ENCODE results near the gene ARL8A. TPM values are rescaled to one million over a fixed set of nuclear protein-coding genes. Genes with fewer than 3 reads are reported as not detected.
A peak's percentile ranks its signal among the peaks of the same experiment; 100 is the strongest.

Gene ARL8A
- total and polyA plus RNA-seq, 10 of the 15 experiments (the other 5 are each of a cell fraction or from before 2014, with no cell fraction given): 0.34 to 49.2 (median 15.4) TPM

DNA sequence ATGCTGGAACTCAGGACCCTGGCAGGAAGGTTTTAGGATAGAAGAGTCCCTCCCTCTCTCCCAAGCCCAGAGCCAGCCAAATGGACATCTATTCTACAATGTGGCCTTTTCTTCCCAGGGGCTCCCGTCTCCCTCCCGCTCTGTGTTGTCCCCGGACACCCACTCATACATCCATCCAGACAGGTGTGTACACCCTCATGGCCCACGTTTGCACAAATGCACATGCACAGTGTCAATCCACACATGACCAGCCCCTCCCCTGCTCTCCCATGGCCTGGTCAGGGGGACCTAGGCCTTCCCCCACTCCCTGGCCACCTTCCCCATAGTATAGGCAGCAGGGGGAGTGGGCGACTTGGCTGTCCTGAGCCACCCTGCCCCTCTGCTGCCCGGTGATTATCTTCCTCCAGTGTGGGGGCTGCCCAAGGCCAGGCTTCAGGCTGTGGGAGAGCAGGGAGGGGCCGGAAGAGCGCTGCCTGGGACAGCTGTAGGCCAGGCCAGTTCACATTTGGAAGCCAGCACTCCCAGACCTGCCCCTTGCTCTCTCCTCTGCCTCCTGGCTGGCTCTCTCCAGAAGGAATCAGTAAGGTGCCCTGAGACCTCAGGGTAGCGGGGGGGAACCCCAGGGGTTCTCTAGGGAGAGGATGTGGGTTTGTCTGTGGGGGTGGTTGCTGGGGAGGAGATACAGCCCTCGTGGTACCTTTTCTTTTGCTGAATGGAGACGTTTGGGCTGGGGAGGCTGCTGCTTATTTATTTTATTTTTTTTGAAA, 19.9 kb upstream of the ARL8A start (continued):
- TF ChIP-seq MEF2A (IDR thresholded peaks at IDR 0.05; ENCODE audit: insufficient read depth, low read depth, low read length) (no peak), SRF (IDR thresholded peaks at IDR 0.05; ENCODE audit: low read depth in 2 of 2, low read length in 2 of 2) (no peak), BRCA1 (IDR thresholded peaks at IDR 0.05; ENCODE audit: low read depth, low read length) (no peak), MYC (IDR thresholded peaks at IDR 0.05; ENCODE audit: insufficient read depth, insufficient read length, insufficient replicate concordance, low read length, severe bottlenecking) (peak; percentile 38), POLR2AphosphoS2 (IDR thresholded peaks at IDR 0.05; ENCODE audit: low read depth, low read length) (no peak), SMAD5 (IDR thresholded peaks at IDR 0.05; ENCODE audit: low read depth) (no peak), JUNB (IDR thresholded peaks at IDR 0.05) (no peak), MTA3 (IDR thresholded peaks at IDR 0.05; ENCODE audit: borderline replicate concordance, low read length) (no peak), YY1 (IDR thresholded peaks at IDR 0.05; ENCODE audit: low read depth, low read length) (no peak), RCOR1 (conservative IDR thresholded peaks at IDR 0.05; ENCODE audit: low read depth, low read length) (no peak), LARP7 (IDR thresholded peaks at IDR 0.05) (peak; percentile 65), GABPA (IDR thresholded peaks at IDR 0.05; ENCODE audit: low read depth) (no peak), POU2F2 (IDR thresholded peaks at IDR 0.05; ENCODE audit: borderline replicate concordance, low read depth, low read length) (no peak), PAX5 (IDR thresholded peaks at IDR 0.05; ENCODE audit: borderline replicate concordance, low read depth, low read length) (peak; percentile 69; the same call in 1 of the 2 replicates), CHD4 (IDR thresholded peaks at IDR 0.05) (no peak), HDAC6 (IDR thresholded peaks at IDR 0.05; ENCODE audit: unreplicated experiment) (no peak), BCL3 (IDR thresholded peaks at IDR 0.05; ENCODE audit: borderline replicate concordance, insufficient read depth, low read depth, low read length, poor library complexity, severe bottlenecking) (peak; percentile 65), SREBF1 (IDR thresholded peaks at IDR 0.05; ENCODE audit: low read length) (no peak), NFYB (IDR thresholded peaks at IDR 0.05; ENCODE audit: insufficient read depth, low read depth, low read length) (no peak), BMI1 (IDR thresholded peaks at IDR 0.05; ENCODE audit: borderline replicate concordance) (peak; percentile 25; the same call in 1 of the 2 replicates)
- TF ChIP-seq, protein P1, sequence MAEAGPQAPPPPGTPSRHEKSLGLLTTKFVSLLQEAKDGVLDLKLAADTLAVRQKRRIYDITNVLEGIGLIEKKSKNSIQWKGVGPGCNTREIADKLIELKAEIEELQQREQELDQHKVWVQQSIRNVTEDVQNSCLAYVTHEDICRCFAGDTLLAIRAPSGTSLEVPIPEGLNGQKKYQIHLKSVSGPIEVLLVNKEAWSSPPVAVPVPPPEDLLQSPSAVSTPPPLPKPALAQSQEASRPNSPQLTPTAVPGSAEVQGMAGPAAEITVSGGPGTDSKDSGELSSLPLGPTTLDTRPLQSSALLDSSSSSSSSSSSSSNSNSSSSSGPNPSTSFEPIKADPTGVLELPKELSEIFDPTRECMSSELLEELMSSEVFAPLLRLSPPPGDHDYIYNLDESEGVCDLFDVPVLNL (IDR thresholded peaks at IDR 0.05; ENCODE audit: low read depth, low read length): no peak
- TF ChIP-seq, protein P2, sequence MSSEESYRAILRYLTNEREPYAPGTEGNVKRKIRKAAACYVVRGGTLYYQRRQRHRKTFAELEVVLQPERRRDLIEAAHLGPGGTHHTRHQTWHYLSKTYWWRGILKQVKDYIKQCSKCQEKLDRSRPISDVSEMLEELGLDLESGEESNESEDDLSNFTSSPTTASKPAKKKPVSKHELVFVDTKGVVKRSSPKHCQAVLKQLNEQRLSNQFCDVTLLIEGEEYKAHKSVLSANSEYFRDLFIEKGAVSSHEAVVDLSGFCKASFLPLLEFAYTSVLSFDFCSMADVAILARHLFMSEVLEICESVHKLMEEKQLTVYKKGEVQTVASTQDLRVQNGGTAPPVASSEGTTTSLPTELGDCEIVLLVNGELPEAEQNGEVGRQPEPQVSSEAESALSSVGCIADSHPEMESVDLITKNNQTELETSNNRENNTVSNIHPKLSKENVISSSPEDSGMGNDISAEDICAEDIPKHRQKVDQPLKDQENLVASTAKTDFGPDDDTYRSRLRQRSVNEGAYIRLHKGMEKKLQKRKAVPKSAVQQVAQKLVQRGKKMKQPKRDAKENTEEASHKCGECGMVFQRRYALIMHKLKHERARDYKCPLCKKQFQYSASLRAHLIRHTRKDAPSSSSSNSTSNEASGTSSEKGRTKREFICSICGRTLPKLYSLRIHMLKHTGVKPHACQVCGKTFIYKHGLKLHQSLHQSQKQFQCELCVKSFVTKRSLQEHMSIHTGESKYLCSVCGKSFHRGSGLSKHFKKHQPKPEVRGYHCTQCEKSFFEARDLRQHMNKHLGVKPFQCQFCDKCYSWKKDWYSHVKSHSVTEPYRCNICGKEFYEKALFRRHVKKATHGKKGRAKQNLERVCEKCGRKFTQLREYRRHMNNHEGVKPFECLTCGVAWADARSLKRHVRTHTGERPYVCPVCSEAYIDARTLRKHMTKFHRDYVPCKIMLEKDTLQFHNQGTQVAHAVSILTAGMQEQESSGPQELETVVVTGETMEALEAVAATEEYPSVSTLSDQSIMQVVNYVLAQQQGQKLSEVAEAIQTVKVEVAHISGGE (CRISPR knock-in tag; IDR thresholded peaks at IDR 0.05): no peak

Measured in GM12878 (cell line).